Esophagus muscularis mucosa (tissue), 4 donors: ENCODE measurements around the gene SND1. TPM values are rescaled to one million over a fixed set of nuclear protein-coding genes. Genes with fewer than 3 reads are reported as not detected.

ENCODE experiments used
- DNase-seq: peaks from one replicate; pipeline ENCODE4 v3.0.0-alpha.2; 2017; ENCODE audit errors: extremely low spot score
- H3K27ac ChIP-seq, 4 donors: fragments of 200-600 bp; sonication (generic); replicated peaks in 1 of 4; 1 replicate in 3 of 4; 2 replicates in 1 of 4; pipeline ENCODE4 v1.5.1; 2016 to 2019; ENCODE audit warnings: mild to moderate bottlenecking in 1 of 4
- H3K27me3 ChIP-seq, 4 donors: fragments of 200-600 bp; sonication (generic); one replicate each; pipeline versions ENCODE4 v1.5.1 to v1.6.0; 2016 to 2019
- H3K36me3 ChIP-seq, 4 donors: fragments of 200-600 bp; sonication (generic); one replicate each; pipeline ENCODE4 v1.5.1; 2016 to 2019
- H3K4me1 ChIP-seq, 4 donors: fragments of 200-600 bp; sonication (generic); one replicate each; pipeline ENCODE4 v1.5.1; 2016 to 2019
- H3K4me3 ChIP-seq, 4 donors: fragments of 200-600 bp; sonication (generic); 1 replicate in 2 of 4; 2 replicates in 2 of 4; pipeline ENCODE4 v1.5.1; 2016 to 2019; ENCODE audit warnings: mild to moderate bottlenecking in 4 of 4, moderate library complexity in 1 of 4
- H3K9me3 ChIP-seq, 4 donors: fragments of 200-600 bp; sonication (generic); 1 replicate in 3 of 4; 2 replicates in 1 of 4; pipeline ENCODE4 v1.5.1; 2016 to 2019
- EP300 ChIP-seq: sonication (generic); formaldehyde crosslinking; IDR thresholded peaks from one replicate; pipeline ENCODE4 v1.6.1; 2017; ENCODE audit warnings: antibody characterized with exemption
- POLR2A ChIP-seq: fragments of 450-650 bp; IDR thresholded peaks from one replicate; pipeline ENCODE4 v1.6.1; 2017; ENCODE audit warnings: antibody characterized with exemption, moderate library complexity, mild to moderate bottlenecking, low read depth
- POLR2AphosphoS5 ChIP-seq, 2 donors: sonication (generic); formaldehyde crosslinking; IDR thresholded peaks; one replicate each; pipeline ENCODE4 v1.6.1; 2017; ENCODE audit warnings: antibody characterized with exemption in 2 of 2
- WGBS: methylation state at CpG from one replicate; pipeline ENCODE4 v1.1.5; 2018; 5-methylcytosine and 5-hydroxymethylcytosine counted together
- intact Hi-C: fragments of 100-400 bp; cut with DNase I; formaldehyde crosslinking; loops from one replicate; pipeline ENCODE4 v1.15.1; 2023
- total RNA-seq, 4 donors: library from RNA; depleted of rRNA; stranded (reverse); fragments of >200 nt; gene quantifications; one replicate each; pipeline versions ENCODE4 v1.1.0 to v1.2.1, GENCODE V29; 2016
- TF ChIP-seq, protein P1 (sequence below), 3 experiments: fragments of 200-600 bp in 2 of 3; fragments of 450-650 bp in 1 of 3; sonication (generic) in 2 of 3; IDR thresholded peaks; one replicate each; pipeline ENCODE4 v1.5.1; 2017 to 2019; ENCODE audit warnings: antibody characterized with exemption in 3 of 3, mild to moderate bottlenecking in 2 of 3, moderate library complexity in 1 of 3

SND1 gene
- total RNA-seq, 4 donors from 2014 or later = 71.4 to 91.2 (median 81.3) TPM

DNA sequence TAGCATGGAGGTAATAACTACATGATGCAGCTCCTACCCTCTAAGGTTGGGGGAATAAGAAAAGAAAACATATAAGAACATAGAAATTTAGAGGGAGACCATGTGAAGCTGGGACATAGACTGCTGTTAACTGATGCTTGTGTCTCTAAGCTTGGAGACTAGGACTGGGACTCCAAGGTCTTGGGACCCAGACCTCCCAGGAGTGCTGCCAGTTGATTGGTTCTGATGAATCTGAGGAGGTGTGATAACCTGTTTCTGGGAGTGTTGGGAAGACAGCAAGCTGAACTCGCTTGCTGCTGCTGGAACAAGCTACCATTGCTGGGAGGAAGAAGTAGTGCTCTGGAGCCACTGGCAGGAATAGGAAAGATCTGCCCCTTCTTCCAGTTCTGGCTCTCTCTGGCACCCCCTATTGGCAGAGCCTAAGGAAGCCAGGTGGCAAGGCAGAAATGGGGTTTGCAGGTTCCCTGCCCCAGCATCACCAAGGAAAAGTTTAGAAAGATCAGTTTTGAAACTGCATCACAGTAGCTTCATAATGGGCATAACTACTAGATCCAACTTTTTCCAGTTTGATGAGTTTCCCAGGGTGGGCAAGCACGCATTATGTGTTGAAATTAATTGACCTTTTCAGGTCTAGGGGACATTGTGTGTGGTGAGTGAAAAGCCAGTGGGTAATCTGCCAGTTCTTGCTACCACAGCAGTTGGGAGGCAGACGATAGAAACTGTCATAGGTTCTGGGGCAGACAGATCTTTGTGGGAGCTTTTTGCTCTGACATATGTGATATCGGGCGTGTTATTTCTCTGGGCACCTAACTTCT, 140.7 kb downstream of the SND1 start:
- H3K4me3 ChIP-seq = no peak overlapping the region
- peaks cover 1 to 29% (median 20%) of the 10 kb centered on the region in 4 donors for H3K4me1 ChIP-seq
- no peak overlapping the region for H3K27ac ChIP-seq
- DNase-seq = no peak
- intact Hi-C loops = no loop called here
- no peaks in the 10 kb centered on the region for H3K27me3 ChIP-seq
- no peaks in the 10 kb centered on the region for H3K9me3 ChIP-seq
- TF ChIP-seq, protein P1, sequence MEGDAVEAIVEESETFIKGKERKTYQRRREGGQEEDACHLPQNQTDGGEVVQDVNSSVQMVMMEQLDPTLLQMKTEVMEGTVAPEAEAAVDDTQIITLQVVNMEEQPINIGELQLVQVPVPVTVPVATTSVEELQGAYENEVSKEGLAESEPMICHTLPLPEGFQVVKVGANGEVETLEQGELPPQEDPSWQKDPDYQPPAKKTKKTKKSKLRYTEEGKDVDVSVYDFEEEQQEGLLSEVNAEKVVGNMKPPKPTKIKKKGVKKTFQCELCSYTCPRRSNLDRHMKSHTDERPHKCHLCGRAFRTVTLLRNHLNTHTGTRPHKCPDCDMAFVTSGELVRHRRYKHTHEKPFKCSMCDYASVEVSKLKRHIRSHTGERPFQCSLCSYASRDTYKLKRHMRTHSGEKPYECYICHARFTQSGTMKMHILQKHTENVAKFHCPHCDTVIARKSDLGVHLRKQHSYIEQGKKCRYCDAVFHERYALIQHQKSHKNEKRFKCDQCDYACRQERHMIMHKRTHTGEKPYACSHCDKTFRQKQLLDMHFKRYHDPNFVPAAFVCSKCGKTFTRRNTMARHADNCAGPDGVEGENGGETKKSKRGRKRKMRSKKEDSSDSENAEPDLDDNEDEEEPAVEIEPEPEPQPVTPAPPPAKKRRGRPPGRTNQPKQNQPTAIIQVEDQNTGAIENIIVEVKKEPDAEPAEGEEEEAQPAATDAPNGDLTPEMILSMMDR (IDR thresholded peaks at IDR 0.05) = peak in 1 of 3 experiments; percentile 29
- TF ChIP-seq POLR2A = no peak
- H3K36me3 ChIP-seq = no peaks in the 10 kb centered on the region
- 100% methylated on average over 5 of the region's 5 CpGs for WGBS

DNA sequence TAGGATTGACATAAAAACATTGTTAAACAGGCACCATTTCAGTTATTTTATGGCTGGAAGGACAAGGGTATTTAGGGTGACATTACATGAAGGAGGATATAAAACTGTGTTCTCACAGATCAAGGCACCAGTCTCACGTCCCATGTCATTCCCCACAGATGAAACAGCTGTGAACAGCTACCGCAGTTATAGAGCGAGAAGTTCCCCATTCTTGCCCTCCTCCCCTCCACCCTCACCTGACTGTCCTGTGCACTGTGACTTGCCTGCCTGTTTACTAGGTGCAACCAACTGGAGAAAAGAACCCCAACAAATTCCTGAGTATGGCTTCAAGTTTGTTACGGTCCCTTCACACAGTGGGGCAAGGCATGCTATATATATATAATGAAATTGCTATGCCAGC, 141.6 kb downstream of the SND1 start:
- WGBS = 80% methylated on average over 4 of the region's 4 CpGs
- TF ChIP-seq, protein P1 (IDR thresholded peaks at IDR 0.05) = no peak
- TF ChIP-seq EP300 (no peak), POLR2A (no peak), POLR2AphosphoS5 (IDR thresholded peaks at IDR 0.05) (no peak)
- H3K9me3 ChIP-seq = no peaks in the 10 kb centered on the region
- H3K4me1 ChIP-seq = peaks cover 9 to 38% (median 28%) of the 10 kb centered on the region in 4 donors
- H3K27me3 ChIP-seq = no peaks in the 10 kb centered on the region
- no peaks in the 10 kb centered on the region for H3K36me3 ChIP-seq
- intact Hi-C loops = no loop called here
- no peak for DNase-seq
- no peak overlapping the region for H3K4me3 ChIP-seq
- H3K27ac ChIP-seq = no peak overlapping the region

DNA sequence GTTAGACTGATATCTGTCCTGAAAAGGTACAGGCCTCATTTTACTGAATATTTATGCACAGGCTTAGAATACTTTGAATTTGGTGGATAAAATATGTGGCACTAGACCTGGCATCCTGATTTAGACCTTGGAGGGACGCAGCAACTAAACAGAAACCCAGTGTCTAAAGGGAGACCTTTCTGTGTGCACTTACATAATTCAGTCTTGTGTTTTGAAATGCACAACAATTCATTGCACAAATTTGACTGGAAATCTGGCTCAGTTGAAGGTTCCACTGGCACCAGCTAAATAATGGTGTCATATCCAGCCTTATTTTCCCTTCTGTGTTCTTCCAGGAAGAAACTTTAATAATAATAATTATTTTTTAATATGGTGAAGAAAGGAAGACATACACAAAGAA, 142.1 kb downstream of the SND1 start:
- Histone ChIP-seq H3K27ac (no peak overlapping the region), H3K36me3 (no peaks in the 10 kb centered on the region), H3K9me3 (no peaks in the 10 kb centered on the region), H3K27me3 (no peaks in the 10 kb centered on the region), H3K4me1 (peaks cover 11 to 43% (median 31%) of the 10 kb centered on the region in 4 donors), H3K4me3 (no peak overlapping the region)
- no peak for DNase-seq
- intact Hi-C loops = no loop called here
- WGBS = 75% methylated on average over 1 of the region's 1 CpG
- no peak for TF ChIP-seq POLR2AphosphoS5 (IDR thresholded peaks at IDR 0.05)
- TF ChIP-seq, protein P1 (IDR thresholded peaks at IDR 0.05) = no peak
- TF ChIP-seq POLR2A = no peak
- TF ChIP-seq EP300 = no peak

DNA sequence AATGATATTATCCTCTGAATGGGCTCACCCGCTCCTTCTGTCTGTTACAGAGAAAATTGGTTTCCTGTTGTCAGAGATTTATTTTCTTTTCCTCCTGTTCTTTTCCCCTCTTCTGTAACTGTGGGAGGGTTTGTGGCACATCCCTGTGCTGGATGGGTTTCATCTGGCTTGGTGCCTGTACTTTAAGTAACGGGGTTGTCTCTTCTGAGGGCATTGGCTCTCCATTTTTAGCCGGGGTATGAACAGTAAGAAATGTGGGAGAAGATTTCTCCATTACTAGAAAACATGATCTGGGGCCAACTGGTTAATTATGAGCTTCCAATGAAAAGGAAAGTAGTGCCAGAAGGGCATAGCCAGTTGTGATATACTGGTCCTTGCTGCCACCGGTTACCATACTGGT, 142.6 kb downstream of the SND1 start:
- DNase-seq = no peak
- peaks cover 11 to 47% (median 34%) of the 10 kb centered on the region in 4 donors for H3K4me1 ChIP-seq
- H3K9me3 ChIP-seq = no peaks in the 10 kb centered on the region
- intact Hi-C loops = no loop called here
- no peak overlapping the region for H3K27ac ChIP-seq
- 72% methylated on average over 4 of the region's 4 CpGs for WGBS
- H3K4me3 ChIP-seq = no peak overlapping the region
- H3K36me3 ChIP-seq = no peaks in the 10 kb centered on the region
- no peaks in the 10 kb centered on the region for H3K27me3 ChIP-seq
- TF ChIP-seq POLR2AphosphoS5 (IDR thresholded peaks at IDR 0.05) (no peak), EP300 (no peak)

DNA sequence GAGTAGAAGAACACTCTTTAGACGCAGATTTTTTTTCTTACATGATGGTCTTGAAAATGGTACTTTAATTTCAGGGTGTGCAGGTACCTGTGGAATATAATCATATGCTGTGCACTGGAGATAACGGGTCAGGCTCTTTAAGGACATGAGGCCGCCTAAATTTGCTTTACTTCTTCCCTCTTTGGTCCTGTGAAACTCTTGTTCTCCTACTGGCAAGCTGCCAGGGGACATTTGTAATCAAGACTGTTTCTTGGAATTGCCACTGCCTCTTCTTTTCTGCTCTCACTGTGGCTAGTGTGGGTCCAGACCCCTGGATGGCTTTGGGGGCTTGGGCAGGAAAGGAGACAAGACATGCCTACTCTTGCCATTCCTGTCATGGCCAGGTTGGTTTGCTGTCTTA, 146.0 kb downstream of the SND1 start:
- H3K27ac ChIP-seq = no peak overlapping the region
- no peak for DNase-seq
- H3K9me3 ChIP-seq = no peaks in the 10 kb centered on the region
- peaks cover 11 to 53% (median 41%) of the 10 kb centered on the region in 4 donors for H3K4me1 ChIP-seq
- 55% methylated on average over 3 of the region's 3 CpGs for WGBS
- no peak for TF ChIP-seq POLR2AphosphoS5 (IDR thresholded peaks at IDR 0.05)
- TF ChIP-seq POLR2A = no peak
- TF ChIP-seq, protein P1 (IDR thresholded peaks at IDR 0.05) = no peak
- TF ChIP-seq EP300 = no peak
- H3K27me3 ChIP-seq = no peaks in the 10 kb centered on the region
- no peak overlapping the region for H3K4me3 ChIP-seq
- intact Hi-C loops = no loop called here
- H3K36me3 ChIP-seq = no peaks in the 10 kb centered on the region
